HepG2 (cell line): ENCODE data around the gene ADRA1B. TPM values are rescaled to one million over a fixed set of nuclear protein-coding genes. Genes with fewer than 3 reads are reported as not detected.

Experiments used
- ATAC-seq: fragments of 200-7000 bp; cut with Tn5 transposase; 3 replicates; pipeline ENCODE4 v1.9.1; 2020; ENCODE audit warnings: mild to moderate bottlenecking, moderate library complexity
- BruUV-seq: library from RNA; stranded (reverse); fragments of 400-500 nt; replicated peaks from 2 replicates; lab custom pipeline; 2021; lab: Mats Ljungman, UMichigan
- CTCF ChIA-PET: fragments of 300-600 bp; formaldehyde crosslinking; extraction: SDS; loops from one replicate; lab custom pipeline; 2021; ENCODE audit warnings: low total read pairs, inconsistent platforms, low intra/inter-chr PET ratio; lab: Yijun Ruan, JAX
- POLR2A ChIA-PET: fragments of 350-600 bp; sonication (Branson Sonifier 250); formaldehyde crosslinking; loops from one replicate; lab custom pipeline; 2020; ENCODE audit warnings: antibody characterized with exemption, inconsistent platforms; lab: Yijun Ruan, JAX
- DNase-seq: peaks from one replicate; pipeline ENCODE4 v3.0.0-alpha.2; 2015; ENCODE audit warnings: low spot score
- FAIRE-seq: peaks from 3 replicates; lab custom pipeline; 2011; peaks lifted over from hg19 to GRCh38; lab: Jason Lieb, UNC
- H2AFZ ChIP-seq: one replicate; pipeline ENCODE4 v1.6.1; 2011; ENCODE audit warnings: low read length, inconsistent platforms
- H3K27ac ChIP-seq: fragments of 300-600 bp; 3 replicates; pipeline ENCODE4 v1.8.0; 2011; ENCODE audit warnings: mixed run types, mild to moderate bottlenecking, mixed read lengths, low read length, inconsistent platforms; ENCODE audit not compliant: insufficient read depth; ENCODE audit errors: extremely low read length
- H3K27me3 ChIP-seq, 2 experiments: fragments of 200-600 bp in 1 of 2; 2 replicates in 1 of 2; 3 replicates in 1 of 2; pipeline versions ENCODE4 v1.6.0 to v1.8.0; 2011; ENCODE audit warnings: low read length in 2 of 2, mild to moderate bottlenecking in 2 of 2, moderate library complexity in 2 of 2, inconsistent platforms in 1 of 2; ENCODE audit not compliant: insufficient read depth in 2 of 2, control insufficient read depth in 1 of 2
- H3K36me3 ChIP-seq, 2 experiments: fragments of 200-600 bp in 1 of 2; replicated peaks in 1 of 2; 2 replicates in 1 of 2; 3 replicates in 1 of 2; pipeline versions ENCODE4 v1.5.1 to v1.8.0; 2011; ENCODE audit warnings: low read length in 2 of 2, inconsistent platforms in 1 of 2; ENCODE audit not compliant: insufficient read depth in 2 of 2, control insufficient read depth in 1 of 2
- H3K4me1 ChIP-seq: 2 replicates; pipeline ENCODE4 v1.5.1; 2012; ENCODE audit warnings: low read length, inconsistent platforms; ENCODE audit not compliant: insufficient read depth
- H3K4me2 ChIP-seq: 2 replicates; pipeline ENCODE4 v1.6.0; 2011; ENCODE audit warnings: low read depth, low read length, inconsistent platforms
- H3K4me3 ChIP-seq, 3 experiments: fragments of 200-600 bp in 1 of 3; sonication (generic), shearing (Covaris generic) in 1 of 3; replicated peaks in 1 of 3; 2 replicates each; pipeline ENCODE4 v1.5.1; 2011 to 2016; ENCODE audit warnings: low read length in 3 of 3, inconsistent platforms in 2 of 3, low read depth in 2 of 3, mild to moderate bottlenecking in 2 of 3, control low read depth in 1 of 3, mixed read lengths in 1 of 3; ENCODE audit not compliant: insufficient read depth in 1 of 3
- H3K79me2 ChIP-seq: one replicate; pipeline ENCODE4 v1.6.1; 2011; ENCODE audit warnings: low read length, inconsistent platforms; ENCODE audit not compliant: insufficient read depth
- H3K9ac ChIP-seq: 2 replicates; pipeline ENCODE4 v1.6.0; 2011; ENCODE audit warnings: mild to moderate bottlenecking, low read depth, low read length, inconsistent platforms; ENCODE audit not compliant: insufficient read depth
- H3K9me3 ChIP-seq: 2 replicates; pipeline ENCODE4 v1.5.1; 2012; ENCODE audit warnings: mild to moderate bottlenecking, low read length
- H4K20me1 ChIP-seq: 2 replicates; pipeline ENCODE4 v1.6.0; 2011; ENCODE audit warnings: inconsistent platforms, mild to moderate bottlenecking, low read length, moderate library complexity; ENCODE audit not compliant: insufficient read depth
- ADNP ChIP-seq: sonication (generic); formaldehyde crosslinking; IDR thresholded peaks from 2 replicates; pipeline ENCODE4 v1.4.0; 2020; ENCODE audit warnings: missing genetic modification reagents
- BORCS8-MEF2B ChIP-seq: sonication (generic); formaldehyde crosslinking; IDR thresholded peaks from 2 replicates; pipeline ENCODE4 v1.8.0; 2022; ENCODE audit warnings: mild to moderate bottlenecking, missing genetic modification reagents
- EP300 ChIP-seq, 3 experiments: sonication (generic) in 1 of 3; formaldehyde crosslinking in 1 of 3; IDR thresholded peaks; 2 replicates each; pipeline versions ENCODE4 v1.5.1 to v1.6.1; 2011 to 2020; ENCODE audit warnings: low read depth in 2 of 3, low read length in 2 of 3, borderline replicate concordance in 1 of 3, improper control_type of control experiment in 1 of 3, mild to moderate bottlenecking in 1 of 3, missing genetic modification reagents in 1 of 3, moderate library complexity in 1 of 3
- FOSL2 ChIP-seq: sonication (generic); formaldehyde crosslinking; IDR thresholded peaks from 2 replicates; pipeline ENCODE4 v1.4.0; 2020; ENCODE audit warnings: missing genetic modification reagents
- HMGXB3 ChIP-seq: sonication (generic); formaldehyde crosslinking; IDR thresholded peaks from 2 replicates; pipeline ENCODE4 v1.4.0; 2020; ENCODE audit warnings: missing genetic modification reagents, borderline replicate concordance
- IRF2 ChIP-seq: IDR thresholded peaks from 2 replicates; pipeline ENCODE4 v1.6.1; 2018; ENCODE audit warnings: missing genetic modification reagents, missing compliant biosample characterization
- MED13 ChIP-seq: sonication (generic); formaldehyde crosslinking; IDR thresholded peaks from 2 replicates; pipeline ENCODE4 v1.5.0; 2020; ENCODE audit warnings: missing genetic modification reagents
- NPAS2 ChIP-seq: sonication (generic); formaldehyde crosslinking; IDR thresholded peaks from 2 replicates; pipeline ENCODE4 v1.8.0; 2022; ENCODE audit warnings: mild to moderate bottlenecking, missing genetic modification reagents, borderline replicate concordance
- NR2F2 ChIP-seq: IDR thresholded peaks from 2 replicates; pipeline ENCODE4 v1.6.1; 2012; ENCODE audit warnings: low read depth, inconsistent platforms, borderline replicate concordance
- SOX5 ChIP-seq: IDR thresholded peaks from 2 replicates; pipeline ENCODE4 v1.6.1; 2016; ENCODE audit warnings: borderline replicate concordance
- SP4 ChIP-seq: sonication (generic); formaldehyde crosslinking; IDR thresholded peaks from 2 replicates; pipeline ENCODE4 v1.8.1; 2023; ENCODE audit warnings: mild to moderate bottlenecking, missing genetic modification reagents
- TRIM22 ChIP-seq: fragments of 450-650 bp; IDR thresholded peaks from 2 replicates; pipeline ENCODE4 v1.6.1; 2017
- ZNF160 ChIP-seq: sonication (generic); formaldehyde crosslinking; IDR thresholded peaks from 2 replicates; pipeline ENCODE4 v1.8.0; 2022; ENCODE audit warnings: mild to moderate bottlenecking, inconsistent platforms, missing genetic modification reagents
- ZNF570 ChIP-seq: sonication (generic); formaldehyde crosslinking; IDR thresholded peaks from 2 replicates; pipeline ENCODE4 v1.4.0; 2020; ENCODE audit warnings: mild to moderate bottlenecking, missing genetic modification reagents, borderline replicate concordance
- WGBS: methylation state at CpG from one replicate; pipeline ENCODE4 v1.1.6; 2017; ENCODE audit warnings: low lambda C conversion rate; 5-methylcytosine and 5-hydroxymethylcytosine counted together
- in situ Hi-C: cut with HindIII; loops from 2 replicates; pipeline ENCODE4 v1.10.0; 2017; ENCODE audit warnings: low pct_unique_long_range_greater_than_20kb; ENCODE audit not compliant: extremely low pct_ligation_motif_present
- intact Hi-C: fragments of 100-400 bp; cut with micrococcal nuclease; formaldehyde crosslinking; loops from one replicate; pipeline ENCODE4 v1.10.0; 2022; ENCODE audit not compliant: unreplicated experiment
- polyA plus RNA-seq, 8 experiments: library from polyadenylated mRNA; depleted of rRNA in 3 of 8; stranded (reverse) in 7 of 8; unstranded in 1 of 8; fragments of >200 nt; fragmentation: Illumina TruSeq in 4 of 8; extraction: Trizol in 4 of 8; gene quantifications; 2 replicates each; pipeline versions ENCODE4 v1.2.1 to v1.2.3, GENCODE V29; 2011 to 2016; ENCODE audit warnings: low read depth in 4 of 8, missing spikeins in 1 of 8, mixed read lengths in 1 of 8; ENCODE audit not compliant: insufficient read depth in 1 of 8
- total RNA-seq, 5 experiments: library from RNA; depleted of rRNA; stranded (reverse); fragments of >200 nt; fragmentation: Illumina TruSeq; extraction: Trizol; gene quantifications; 2 replicates each; pipeline ENCODE4 v1.2.3, GENCODE V29; 2016; ENCODE audit warnings: low read depth in 1 of 5

Gene ADRA1B
- total and polyA plus RNA-seq, 2 of the 13 experiments (the other 11 are each of a cell fraction or from before 2014, with no cell fraction given): not detected

GRCh38 chr5:159894149-159894720 is 22.0 kb upstream of the ADRA1B start (continued):
- TF ChIP-seq HMGXB3 (CRISPR knock-in tag) (no peak), NR2F2 (no peak), IRF2 (CRISPR knock-in tag) (no peak), FOSL2 (CRISPR knock-in tag) (no peak)

- FAIRE-seq: no peak
- WGBS: 28% methylated on average over 6 of the region's 6 CpGs
- Histone ChIP-seq H3K79me2 (no peaks in the 10 kb centered on the region), H4K20me1 (no peaks in the 10 kb centered on the region), H3K4me3 (no peak overlapping the region), H3K9me3 (no peaks in the 10 kb centered on the region), H3K27ac (no peak overlapping the region), H3K9ac (no peak overlapping the region), H3K4me1 (no peaks in the 10 kb centered on the region), H3K4me2 (no peak overlapping the region), H3K27me3 (0 out of 5 replicates have a peak, but pooled peaks cover 0 to 3% of the 10 kb centered on the region in 2 experiments), H2AFZ (no peak overlapping the region), H3K36me3 (no peaks in the 10 kb centered on the region)
- ChIA-PET CTCF (no interaction called here), POLR2A (no interaction called here)
- in situ Hi-C loops (no loop called here), intact Hi-C loops (no loop called here)
- BruUV-seq: no TSS peak
- DNase-seq: no peak
- ATAC-seq: no peak
- TF ChIP-seq SP4 (CRISPR knock-in tag): no peak
- no peak for TF ChIP-seq SOX5 (CRISPR knock-in tag)
- TF ChIP-seq MED13: no peak
- TF ChIP-seq EP300 (IDR thresholded peaks at IDR 0.05; ENCODE audit: low read depth in 2 of 2, low read length in 2 of 2): no peak
- no peak for TF ChIP-seq EP300 (CRISPR knock-in tag; IDR thresholded peaks at IDR 0.05; ENCODE audit: borderline replicate concordance)
- no peak for TF ChIP-seq ZNF570
- TF ChIP-seq NPAS2 (CRISPR knock-in tag): no peak
- TF ChIP-seq TRIM22: no peak
- no peak for TF ChIP-seq ADNP (CRISPR knock-in tag)
- TF ChIP-seq BORCS8-MEF2B (CRISPR knock-in tag): no peak
- TF ChIP-seq ZNF160 (CRISPR knock-in tag): no peak
These were observed 18.4 kb upstream of the ADRA1B start for GRCh38 chr5:159897786-159898393.
